Keratinocyte (primary cell): ENCODE data around the gene FA2H.

Experiments
- EZH2 ChIP-seq: IDR thresholded peaks from one replicate; pipeline ENCODE4 v1.6.1; 2012; ENCODE audit warnings: inconsistent platforms, mild to moderate bottlenecking, low read length, moderate library complexity
- TF ChIP-seq, protein P1 (sequence below), 3 experiments: IDR thresholded peaks in 1 of 3; conservative IDR thresholded peaks in 1 of 3; optimal IDR thresholded peaks in 1 of 3; 2 replicates in 2 of 3; 3 replicates in 1 of 3; pipeline versions ENCODE3 to v1.5.1; 2011; ENCODE audit warnings: low read length in 3 of 3, mild to moderate bottlenecking in 3 of 3, moderate library complexity in 2 of 3, control low read depth in 1 of 3, inconsistent platforms in 1 of 3; ENCODE audit not compliant: insufficient read depth in 2 of 3; ENCODE audit errors: extremely low read depth in 1 of 3

GRCh38 chr16:74747716-74748615 lies 26.7 kb downstream of the FA2H start:
- TF ChIP-seq, protein P1, sequence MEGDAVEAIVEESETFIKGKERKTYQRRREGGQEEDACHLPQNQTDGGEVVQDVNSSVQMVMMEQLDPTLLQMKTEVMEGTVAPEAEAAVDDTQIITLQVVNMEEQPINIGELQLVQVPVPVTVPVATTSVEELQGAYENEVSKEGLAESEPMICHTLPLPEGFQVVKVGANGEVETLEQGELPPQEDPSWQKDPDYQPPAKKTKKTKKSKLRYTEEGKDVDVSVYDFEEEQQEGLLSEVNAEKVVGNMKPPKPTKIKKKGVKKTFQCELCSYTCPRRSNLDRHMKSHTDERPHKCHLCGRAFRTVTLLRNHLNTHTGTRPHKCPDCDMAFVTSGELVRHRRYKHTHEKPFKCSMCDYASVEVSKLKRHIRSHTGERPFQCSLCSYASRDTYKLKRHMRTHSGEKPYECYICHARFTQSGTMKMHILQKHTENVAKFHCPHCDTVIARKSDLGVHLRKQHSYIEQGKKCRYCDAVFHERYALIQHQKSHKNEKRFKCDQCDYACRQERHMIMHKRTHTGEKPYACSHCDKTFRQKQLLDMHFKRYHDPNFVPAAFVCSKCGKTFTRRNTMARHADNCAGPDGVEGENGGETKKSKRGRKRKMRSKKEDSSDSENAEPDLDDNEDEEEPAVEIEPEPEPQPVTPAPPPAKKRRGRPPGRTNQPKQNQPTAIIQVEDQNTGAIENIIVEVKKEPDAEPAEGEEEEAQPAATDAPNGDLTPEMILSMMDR (optimal IDR thresholded peaks at IDR 0.05 in 1 of 3, IDR thresholded peaks at IDR 0.05 in 1 of 3, conservative IDR thresholded peaks at IDR 0.05 in 1 of 3; ENCODE audit: extremely low read depth in 1 of 3, insufficient read depth in 2 of 3, low read length in 3 of 3) = no peak
- TF ChIP-seq EZH2 = no peak
